H9 (cell line): Measurements from ENCODE around the gene DUSP10. TPM values are rescaled to one million over a fixed set of nuclear protein-coding genes. Genes with fewer than 3 reads are reported as not detected.

ENCODE experiments used
- DNase-seq: peaks from one replicate; pipeline ENCODE4 v3.0.0-alpha.2; 2017
- H2AFZ ChIP-seq: one replicate; pipeline ENCODE4 v1.6.1; 2013; ENCODE audit warnings: mild to moderate bottlenecking, low read length, control low read depth, moderate library complexity
- H2AK5ac ChIP-seq: 2 replicates; pipeline ENCODE4 v1.6.1; 2013; ENCODE audit warnings: low read length, control low read depth, mixed read lengths; ENCODE audit not compliant: insufficient read length
- H2BK120ac ChIP-seq: one replicate; pipeline ENCODE4 v1.6.1; 2013; ENCODE audit warnings: low read depth, mild to moderate bottlenecking, low read length, control low read depth, inconsistent platforms; ENCODE audit not compliant: poor library complexity, severe bottlenecking
- H2BK12ac ChIP-seq: 2 replicates; pipeline ENCODE4 v1.6.1; 2013; ENCODE audit warnings: low read length, control low read depth, mixed read lengths, low read depth; ENCODE audit not compliant: insufficient read length
- H2BK15ac ChIP-seq: 2 replicates; pipeline ENCODE4 v1.6.1; 2013; ENCODE audit warnings: low read depth, low read length, control low read depth
- H2BK20ac ChIP-seq: one replicate; pipeline ENCODE4 v1.6.1; 2013; ENCODE audit warnings: low read depth, mild to moderate bottlenecking, low read length, control low read depth, inconsistent platforms; ENCODE audit not compliant: poor library complexity, severe bottlenecking
- H2BK5ac ChIP-seq: 2 replicates; pipeline ENCODE4 v1.6.1; 2013; ENCODE audit warnings: low read length, control low read depth, mixed read lengths; ENCODE audit not compliant: insufficient read length
- H3K14ac ChIP-seq: 2 replicates; pipeline ENCODE4 v1.6.1; 2013; ENCODE audit warnings: low read length, control low read depth; ENCODE audit not compliant: insufficient read depth
- H3K18ac ChIP-seq: 2 replicates; pipeline ENCODE4 v1.6.1; 2013; ENCODE audit warnings: low read depth, mild to moderate bottlenecking, mixed read lengths, low read length, control low read depth; ENCODE audit not compliant: insufficient read length
- H3K23ac ChIP-seq: 2 replicates; pipeline ENCODE4 v1.6.1; 2013; ENCODE audit warnings: low read length, control low read depth, mixed read lengths, low read depth; ENCODE audit not compliant: insufficient read length
- H3K23me2 ChIP-seq: 2 replicates; pipeline ENCODE4 v1.6.1; 2013; ENCODE audit warnings: low read depth, mild to moderate bottlenecking, mixed read lengths, low read length, control low read depth; ENCODE audit not compliant: insufficient read length, poor library complexity, severe bottlenecking
- H3K27ac ChIP-seq: 2 replicates; pipeline ENCODE4 v1.5.1; 2013; ENCODE audit warnings: low read length, control low read depth, mixed read lengths, low read depth; ENCODE audit not compliant: insufficient read length
- H3K27me3 ChIP-seq: 2 replicates; pipeline ENCODE4 v1.6.1; 2013; ENCODE audit warnings: low read length, control low read depth, inconsistent platforms; ENCODE audit not compliant: insufficient read depth
- H3K4ac ChIP-seq: 2 replicates; pipeline ENCODE4 v1.6.1; 2013; ENCODE audit warnings: low read depth, mild to moderate bottlenecking, control low read depth, inconsistent platforms, low read length, moderate library complexity
- H3K4me1 ChIP-seq: 2 replicates; pipeline ENCODE4 v1.6.1; 2013; ENCODE audit warnings: low read length, control low read depth, inconsistent platforms; ENCODE audit not compliant: insufficient read depth
- H3K4me2 ChIP-seq: 2 replicates; pipeline ENCODE4 v1.6.1; 2013; ENCODE audit warnings: low read length, control low read depth, mixed read lengths; ENCODE audit not compliant: insufficient read length, insufficient read depth
- H3K56ac ChIP-seq: 2 replicates; pipeline ENCODE4 v1.6.1; 2013; ENCODE audit warnings: low read depth, mild to moderate bottlenecking, mixed read lengths, low read length, control low read depth; ENCODE audit not compliant: insufficient read length
- H3K79me1 ChIP-seq: 2 replicates; pipeline ENCODE4 v1.6.1; 2013; ENCODE audit warnings: low read depth, mild to moderate bottlenecking, moderate library complexity, low read length, control low read depth, inconsistent platforms; ENCODE audit not compliant: insufficient read depth, poor library complexity, severe bottlenecking
- H3K79me2 ChIP-seq: 2 replicates; pipeline ENCODE4 v1.6.1; 2013; ENCODE audit warnings: low read length, control low read depth, inconsistent platforms; ENCODE audit not compliant: insufficient read depth
- H3K9ac ChIP-seq: 2 replicates; pipeline ENCODE4 v1.6.1; 2013; ENCODE audit warnings: low read length, control low read depth, mixed read lengths; ENCODE audit not compliant: insufficient read length; ENCODE audit errors: extremely low read depth
- H3K9me3 ChIP-seq: one replicate; pipeline ENCODE4 v1.6.1; 2013; ENCODE audit warnings: low read depth, low read length, inconsistent platforms; ENCODE audit not compliant: control insufficient read depth
- H3T11ph ChIP-seq: one replicate; pipeline ENCODE4 v1.6.1; 2013; ENCODE audit warnings: mild to moderate bottlenecking, low read length, control low read depth, inconsistent platforms
- H4K20me1 ChIP-seq: one replicate; pipeline ENCODE4 v1.6.1; 2013; ENCODE audit not compliant: control insufficient read depth, insufficient read length, insufficient read depth
- H4K5ac ChIP-seq: 2 replicates; pipeline ENCODE4 v1.6.1; 2013; ENCODE audit warnings: low read depth, mild to moderate bottlenecking, mixed read lengths, low read length, control low read depth; ENCODE audit not compliant: insufficient read length
- H4K8ac ChIP-seq: replicated peaks from 2 replicates; pipeline ENCODE4 v1.6.1; 2013; ENCODE audit warnings: low read length, control low read depth, mixed read lengths, low read depth; ENCODE audit not compliant: insufficient read length
- H4K91ac ChIP-seq: 2 replicates; pipeline ENCODE4 v1.6.1; 2013; ENCODE audit warnings: low read depth, mild to moderate bottlenecking, moderate library complexity, mixed read lengths, low read length, control low read depth; ENCODE audit not compliant: insufficient read length
- H3K27ac Mint-ChIP-seq, 3 experiments: 2 replicates in 2 of 3; 3 replicates in 1 of 3; pipeline ENCODE4 v1.8.0; 2020 to 2021; ENCODE audit warnings: mixed read lengths in 3 of 3, mild to moderate bottlenecking in 1 of 3, moderate library complexity in 1 of 3
- H3K27me3 Mint-ChIP-seq: 2 replicates; pipeline ENCODE4 v1.8.0; 2021; ENCODE audit warnings: low read depth, mild to moderate bottlenecking, moderate library complexity, mixed read lengths
- H3K36me3 Mint-ChIP-seq, 3 experiments: 2 replicates in 2 of 3; 3 replicates in 1 of 3; pipeline ENCODE4 v1.8.0; 2020 to 2021; ENCODE audit warnings: low read depth in 3 of 3, mixed read lengths in 3 of 3; ENCODE audit not compliant: insufficient read depth in 1 of 3
- H3K4me1 Mint-ChIP-seq, 2 experiments: 2 replicates each; pipeline ENCODE4 v1.8.0; 2020; ENCODE audit warnings: mixed read lengths in 2 of 2
- H3K4me3 Mint-ChIP-seq, 2 experiments: 2 replicates in 1 of 2; 3 replicates in 1 of 2; pipeline ENCODE4 v1.8.0; 2020 to 2021; ENCODE audit warnings: mild to moderate bottlenecking in 2 of 2, mixed read lengths in 2 of 2, moderate library complexity in 1 of 2
- H3K9me3 Mint-ChIP-seq, 2 experiments: 2 replicates in 1 of 2; 3 replicates in 1 of 2; pipeline ENCODE4 v1.8.0; 2020; ENCODE audit warnings: mild to moderate bottlenecking in 2 of 2, mixed read lengths in 2 of 2, moderate library complexity in 1 of 2
- WGBS: extraction: QIAGEN DNeasy Blood & Tissue Kit; methylation state at CpG from one replicate; pipeline ENCODE4 v1.1.7; 2013; ENCODE audit warnings: missing lambda C conversion rate, low lambda C conversion rate, mixed read lengths; ENCODE audit not compliant: insufficient read length; ENCODE audit errors: extremely low coverage; 5-methylcytosine and 5-hydroxymethylcytosine counted together
- total RNA-seq: library from RNA; stranded (reverse); gene quantifications from 2 replicates; pipeline ENCODE4 v1.2.1, GENCODE V29; 2021
- TF ChIP-seq, protein P1 (sequence below): fragments of 200-600 bp; sonication (generic); conservative IDR thresholded peaks from 3 replicates; pipeline ENCODE4 v1.8.0; 2021; ENCODE audit warnings: antibody characterized with exemption, mild to moderate bottlenecking

DUSP10 gene
- total RNA-seq, 1 experiment from 2014 or later: 2.0 TPM

- no peak overlapping the region for H3K56ac ChIP-seq
- H4K20me1 ChIP-seq: no peaks in the 10 kb centered on the region
- Mint-ChIP-seq H3K27ac (no peak overlapping the region), H3K9me3 (no peaks in the 10 kb centered on the region), H3K27me3 (no peaks in the 10 kb centered on the region), H3K4me3 (no peak overlapping the region), H3K36me3 (no peaks in the 10 kb centered on the region), H3K4me1 (peaks cover 7 to 12% of the 10 kb centered on the region in 2 experiments; a peak in 3 of 4 replicates)
- H3K4me1 ChIP-seq: no peaks in the 10 kb centered on the region
- no peak overlapping the region for H2BK5ac ChIP-seq
- no peak overlapping the region for H4K5ac ChIP-seq
- no peak overlapping the region for H3K9ac ChIP-seq
- H3K23ac ChIP-seq: no peak overlapping the region
- H4K91ac ChIP-seq: no peak overlapping the region
- no peak overlapping the region for H2BK20ac ChIP-seq
- no peaks in the 10 kb centered on the region for H3K23me2 ChIP-seq
- H3K79me2 ChIP-seq: no peaks in the 10 kb centered on the region
- H3K27ac ChIP-seq: no peak overlapping the region
- no peak overlapping the region for H3K14ac ChIP-seq
- TF ChIP-seq, protein P1, sequence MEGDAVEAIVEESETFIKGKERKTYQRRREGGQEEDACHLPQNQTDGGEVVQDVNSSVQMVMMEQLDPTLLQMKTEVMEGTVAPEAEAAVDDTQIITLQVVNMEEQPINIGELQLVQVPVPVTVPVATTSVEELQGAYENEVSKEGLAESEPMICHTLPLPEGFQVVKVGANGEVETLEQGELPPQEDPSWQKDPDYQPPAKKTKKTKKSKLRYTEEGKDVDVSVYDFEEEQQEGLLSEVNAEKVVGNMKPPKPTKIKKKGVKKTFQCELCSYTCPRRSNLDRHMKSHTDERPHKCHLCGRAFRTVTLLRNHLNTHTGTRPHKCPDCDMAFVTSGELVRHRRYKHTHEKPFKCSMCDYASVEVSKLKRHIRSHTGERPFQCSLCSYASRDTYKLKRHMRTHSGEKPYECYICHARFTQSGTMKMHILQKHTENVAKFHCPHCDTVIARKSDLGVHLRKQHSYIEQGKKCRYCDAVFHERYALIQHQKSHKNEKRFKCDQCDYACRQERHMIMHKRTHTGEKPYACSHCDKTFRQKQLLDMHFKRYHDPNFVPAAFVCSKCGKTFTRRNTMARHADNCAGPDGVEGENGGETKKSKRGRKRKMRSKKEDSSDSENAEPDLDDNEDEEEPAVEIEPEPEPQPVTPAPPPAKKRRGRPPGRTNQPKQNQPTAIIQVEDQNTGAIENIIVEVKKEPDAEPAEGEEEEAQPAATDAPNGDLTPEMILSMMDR: no peak
- no peak overlapping the region for H2BK12ac ChIP-seq
- no peak overlapping the region for H3T11ph ChIP-seq
- H3K79me1 ChIP-seq: no peaks in the 10 kb centered on the region
- H3K4ac ChIP-seq: no peak overlapping the region
- WGBS: no CpG with 5 or more reads among the region's 3 CpGs
- no peak overlapping the region for H2BK15ac ChIP-seq
- no peak overlapping the region for H2AK5ac ChIP-seq
- H2AFZ ChIP-seq: no peak overlapping the region
- H4K8ac ChIP-seq: no peak overlapping the region
- H3K27me3 ChIP-seq: no peaks in the 10 kb centered on the region
- H3K9me3 ChIP-seq: no peaks in the 10 kb centered on the region
- DNase-seq: no peak
- no peak overlapping the region for H3K4me2 ChIP-seq
- no peak overlapping the region for H3K18ac ChIP-seq
- H2BK120ac ChIP-seq: no peak overlapping the region
Observed at GRCh38 chr1:221772117-221772516, 30.2 kb upstream of the DUSP10 start.
